A549 (cell line): Measurements from ENCODE around the gene RBM4B.

Experiments used
- BHLHE40 ChIP-seq: IDR thresholded peaks from 2 replicates; pipeline ENCODE4 v1.6.1; 2012; ENCODE audit warnings: low read depth, low read length, inconsistent platforms
- CEBPB ChIP-seq, 2 experiments: fragments of >200 bp in 1 of 2; sonication (Bioruptor Twin) in 1 of 2; formaldehyde crosslinking in 1 of 2; IDR thresholded peaks; 2 replicates each; pipeline ENCODE4 v1.6.1; 2012 to 2016
- MAZ ChIP-seq: fragments of 150-350 bp; IDR thresholded peaks from 2 replicates; pipeline ENCODE4 v1.6.1; 2014; ENCODE audit warnings: antibody characterized with exemption, low read depth, low read length, borderline replicate concordance
- POLR2A ChIP-seq: IDR thresholded peaks from 2 replicates; pipeline ENCODE4 v1.6.1; 2012; ENCODE audit warnings: mild to moderate bottlenecking, low read length
- POLR2AphosphoS2 ChIP-seq: conservative IDR thresholded peaks from 2 replicates; pipeline ENCODE4 v1.6.1; 2012; ENCODE audit warnings: low read length, improper control_type of control experiment, inconsistent platforms
- RAD21 ChIP-seq, 2 experiments: fragments of >200 bp in 1 of 2; sonication (Bioruptor Twin) in 1 of 2; formaldehyde crosslinking in 1 of 2; IDR thresholded peaks in 1 of 2; conservative IDR thresholded peaks in 1 of 2; 2 replicates in 1 of 2; 3 replicates in 1 of 2; pipeline ENCODE4 v1.6.1; 2012 to 2018; ENCODE audit warnings: inconsistent platforms in 1 of 2
- RNF2 ChIP-seq: fragments of 200-600 bp; sonication (generic); IDR thresholded peaks from 2 replicates; pipeline ENCODE4 v1.6.1; 2016; ENCODE audit warnings: low read depth, mild to moderate bottlenecking, antibody characterized with exemption, moderate library complexity, borderline replicate concordance
- SMC3 ChIP-seq: fragments of >200 bp; sonication (Bioruptor Twin); formaldehyde crosslinking; IDR thresholded peaks from 3 replicates; pipeline ENCODE4 v1.6.1; 2018; ENCODE audit warnings: inconsistent platforms
- SREBF2 ChIP-seq: fragments of 450-650 bp; IDR thresholded peaks from 2 replicates; pipeline ENCODE4 v1.6.1; 2014; ENCODE audit warnings: mild to moderate bottlenecking, moderate library complexity
- TFCP2L1 ChIP-seq: fragments of 250-450 bp; sonication (Bioruptor Pico); IDR thresholded peaks from 2 replicates; pipeline ENCODE4 v1.5.0; 2021; ENCODE audit warnings: mild to moderate bottlenecking
- ZNF302 ChIP-seq: fragments of 250-450 bp; sonication (Bioruptor Pico); IDR thresholded peaks from 2 replicates; pipeline ENCODE4 v1.9.0; 2021; ENCODE audit warnings: inconsistent platforms, mild to moderate bottlenecking, moderate library complexity
- TF ChIP-seq, protein P1 (sequence below): fragments of >200 bp; sonication (Bioruptor Twin); formaldehyde crosslinking; IDR thresholded peaks from 3 replicates; pipeline ENCODE4 v1.5.1; 2016
- TF ChIP-seq, protein P2 (sequence below): fragments of 450-650 bp; IDR thresholded peaks from 2 replicates; pipeline ENCODE4 v1.6.1; 2014; ENCODE audit warnings: antibody characterized with exemption

DNA sequence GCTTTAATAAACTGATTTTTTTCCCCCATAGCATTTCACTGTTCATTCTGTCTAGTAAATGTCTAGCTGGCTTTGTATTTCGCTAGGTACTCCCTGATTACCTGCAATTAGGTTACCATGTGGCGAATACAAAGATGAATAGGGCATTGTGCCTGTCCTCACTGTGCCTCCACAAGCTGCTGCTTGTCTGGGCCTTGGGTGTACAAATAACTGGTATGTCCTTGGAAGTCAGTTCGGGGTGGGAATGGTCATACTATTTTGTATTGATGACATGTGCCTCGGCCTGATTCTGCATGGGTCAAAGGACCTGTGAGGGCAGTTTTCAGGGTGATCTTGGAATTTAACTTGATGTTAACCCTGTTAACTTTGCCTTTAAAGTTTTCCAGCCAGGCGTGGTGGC is 27.8 kb downstream of the RBM4B start:
- no peak for TF ChIP-seq SMC3
- TF ChIP-seq POLR2AphosphoS2 = peak; percentile 68; the same call in 1 of the 2 replicates
- no peak for TF ChIP-seq POLR2A
- TF ChIP-seq RAD21 (conservative IDR thresholded peaks at IDR 0.05 in 1 of 2, IDR thresholded peaks at IDR 0.05 in 1 of 2) = no peak
- TF ChIP-seq, protein P1, sequence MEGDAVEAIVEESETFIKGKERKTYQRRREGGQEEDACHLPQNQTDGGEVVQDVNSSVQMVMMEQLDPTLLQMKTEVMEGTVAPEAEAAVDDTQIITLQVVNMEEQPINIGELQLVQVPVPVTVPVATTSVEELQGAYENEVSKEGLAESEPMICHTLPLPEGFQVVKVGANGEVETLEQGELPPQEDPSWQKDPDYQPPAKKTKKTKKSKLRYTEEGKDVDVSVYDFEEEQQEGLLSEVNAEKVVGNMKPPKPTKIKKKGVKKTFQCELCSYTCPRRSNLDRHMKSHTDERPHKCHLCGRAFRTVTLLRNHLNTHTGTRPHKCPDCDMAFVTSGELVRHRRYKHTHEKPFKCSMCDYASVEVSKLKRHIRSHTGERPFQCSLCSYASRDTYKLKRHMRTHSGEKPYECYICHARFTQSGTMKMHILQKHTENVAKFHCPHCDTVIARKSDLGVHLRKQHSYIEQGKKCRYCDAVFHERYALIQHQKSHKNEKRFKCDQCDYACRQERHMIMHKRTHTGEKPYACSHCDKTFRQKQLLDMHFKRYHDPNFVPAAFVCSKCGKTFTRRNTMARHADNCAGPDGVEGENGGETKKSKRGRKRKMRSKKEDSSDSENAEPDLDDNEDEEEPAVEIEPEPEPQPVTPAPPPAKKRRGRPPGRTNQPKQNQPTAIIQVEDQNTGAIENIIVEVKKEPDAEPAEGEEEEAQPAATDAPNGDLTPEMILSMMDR = no peak
- TF ChIP-seq RNF2 = no peak
- no peak for TF ChIP-seq BHLHE40
- no peak for TF ChIP-seq CEBPB (IDR thresholded peaks at IDR 0.05)
- TF ChIP-seq, protein P2, sequence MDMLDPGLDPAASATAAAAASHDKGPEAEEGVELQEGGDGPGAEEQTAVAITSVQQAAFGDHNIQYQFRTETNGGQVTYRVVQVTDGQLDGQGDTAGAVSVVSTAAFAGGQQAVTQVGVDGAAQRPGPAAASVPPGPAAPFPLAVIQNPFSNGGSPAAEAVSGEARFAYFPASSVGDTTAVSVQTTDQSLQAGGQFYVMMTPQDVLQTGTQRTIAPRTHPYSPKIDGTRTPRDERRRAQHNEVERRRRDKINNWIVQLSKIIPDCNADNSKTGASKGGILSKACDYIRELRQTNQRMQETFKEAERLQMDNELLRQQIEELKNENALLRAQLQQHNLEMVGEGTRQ = no peak
- TF ChIP-seq TFCP2L1 (CRISPR knock-in tag) = no peak
- TF ChIP-seq ZNF302 (CRISPR knock-in tag) = no peak
- TF ChIP-seq SREBF2 = no peak
- TF ChIP-seq MAZ = no peak
